Measurements from ENCODE around the gene IL21R. TPM values are rescaled to one million over a fixed set of nuclear protein-coding genes. Genes with fewer than 3 reads are reported as not detected.
"Not testable (repeated sequence)": the region's sequence is repeated elsewhere in the genome, so short reads cannot be mapped to it uniquely, and the experiment has no call there.

The IL21R gene
- total RNA-seq, 1 experiment from 2014 or later, result not detected

DNA sequence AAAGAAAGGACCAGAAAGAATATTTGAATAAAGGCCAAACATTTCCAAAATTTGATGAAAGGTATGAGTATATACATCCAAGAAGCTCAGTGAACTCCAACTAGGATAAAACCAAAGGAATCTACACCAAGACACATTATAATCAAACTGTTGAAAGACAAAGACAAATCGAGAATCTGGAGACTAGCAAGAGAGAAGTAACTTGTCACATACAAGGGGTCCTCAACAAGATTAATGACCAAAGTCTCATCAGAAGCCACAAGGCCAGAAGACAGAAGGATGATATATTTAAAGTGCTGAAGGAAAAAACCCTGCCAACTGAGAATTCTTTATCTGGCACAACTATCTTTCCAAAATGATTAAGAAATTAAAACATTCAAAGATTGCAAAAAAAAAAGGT, 9.3 kb upstream of the IL21R start:
- H3K27me3 Mint-ChIP-seq (ENCODE audit: unreplicated experiment), result peaks cover 81% of the 10 kb centered on the region
- H3K27ac Mint-ChIP-seq (ENCODE audit: unreplicated experiment), result no peak overlapping the region
- no peaks in the 10 kb centered on the region for H3K36me3 Mint-ChIP-seq (ENCODE audit: insufficient read depth, unreplicated experiment)
- no peak for DNase-seq
- CTCF ChIA-PET, result no interaction called here
- H3K4me3 Mint-ChIP-seq (ENCODE audit: low read depth, unreplicated experiment), result no peak overlapping the region
- no peaks in the 10 kb centered on the region for H3K4me1 Mint-ChIP-seq (ENCODE audit: low read depth, unreplicated experiment)
- TF ChIP-seq, protein P1, sequence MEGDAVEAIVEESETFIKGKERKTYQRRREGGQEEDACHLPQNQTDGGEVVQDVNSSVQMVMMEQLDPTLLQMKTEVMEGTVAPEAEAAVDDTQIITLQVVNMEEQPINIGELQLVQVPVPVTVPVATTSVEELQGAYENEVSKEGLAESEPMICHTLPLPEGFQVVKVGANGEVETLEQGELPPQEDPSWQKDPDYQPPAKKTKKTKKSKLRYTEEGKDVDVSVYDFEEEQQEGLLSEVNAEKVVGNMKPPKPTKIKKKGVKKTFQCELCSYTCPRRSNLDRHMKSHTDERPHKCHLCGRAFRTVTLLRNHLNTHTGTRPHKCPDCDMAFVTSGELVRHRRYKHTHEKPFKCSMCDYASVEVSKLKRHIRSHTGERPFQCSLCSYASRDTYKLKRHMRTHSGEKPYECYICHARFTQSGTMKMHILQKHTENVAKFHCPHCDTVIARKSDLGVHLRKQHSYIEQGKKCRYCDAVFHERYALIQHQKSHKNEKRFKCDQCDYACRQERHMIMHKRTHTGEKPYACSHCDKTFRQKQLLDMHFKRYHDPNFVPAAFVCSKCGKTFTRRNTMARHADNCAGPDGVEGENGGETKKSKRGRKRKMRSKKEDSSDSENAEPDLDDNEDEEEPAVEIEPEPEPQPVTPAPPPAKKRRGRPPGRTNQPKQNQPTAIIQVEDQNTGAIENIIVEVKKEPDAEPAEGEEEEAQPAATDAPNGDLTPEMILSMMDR (IDR thresholded peaks at IDR 0.05; ENCODE audit: unreplicated experiment), result no peak
- peaks cover 13% of the 10 kb centered on the region for H3K9me3 Mint-ChIP-seq (ENCODE audit: low read depth, unreplicated experiment)
- intact Hi-C loops (cut with micrococcal nuclease; ENCODE audit: unreplicated experiment), result no loop called here
- BruUV-seq (replicated peaks), result no TSS peak

DNA sequence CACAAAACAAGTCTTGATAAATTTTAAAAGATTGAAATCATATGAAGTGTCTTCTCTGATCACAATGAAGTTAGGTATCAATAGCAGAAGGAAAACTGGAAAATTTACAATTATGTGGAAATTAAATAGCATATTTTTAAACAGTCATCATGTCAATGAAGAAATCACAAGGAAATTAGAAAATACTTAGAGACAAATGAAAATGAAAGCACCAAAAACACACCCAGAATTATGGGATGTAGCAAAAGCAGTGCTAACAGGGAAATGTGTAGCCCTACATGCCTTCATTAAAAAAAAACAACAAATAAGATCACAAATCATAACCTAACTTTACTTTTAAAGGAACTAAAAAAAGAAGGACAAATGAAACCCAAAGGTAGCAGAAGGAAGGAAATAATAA, 7.5 kb upstream of the IL21R start:
- no peak overlapping the region for H3K4me3 Mint-ChIP-seq (ENCODE audit: low read depth, unreplicated experiment)
- H3K36me3 Mint-ChIP-seq (ENCODE audit: insufficient read depth, unreplicated experiment), result no peaks in the 10 kb centered on the region
- no peak overlapping the region for H3K27ac Mint-ChIP-seq (ENCODE audit: unreplicated experiment)
- no peak for DNase-seq
- no TSS peak for BruUV-seq (replicated peaks)
- CTCF ChIA-PET, result no interaction called here
- TF ChIP-seq, protein P1 (IDR thresholded peaks at IDR 0.05; ENCODE audit: unreplicated experiment), result no peak
- peaks cover 72% of the 10 kb centered on the region for H3K27me3 Mint-ChIP-seq (ENCODE audit: unreplicated experiment)
- no peaks in the 10 kb centered on the region for H3K4me1 Mint-ChIP-seq (ENCODE audit: low read depth, unreplicated experiment)
- intact Hi-C loops (cut with micrococcal nuclease; ENCODE audit: unreplicated experiment), result no loop called here
- peaks cover 10% of the 10 kb centered on the region for H3K9me3 Mint-ChIP-seq (ENCODE audit: low read depth, unreplicated experiment)

DNA sequence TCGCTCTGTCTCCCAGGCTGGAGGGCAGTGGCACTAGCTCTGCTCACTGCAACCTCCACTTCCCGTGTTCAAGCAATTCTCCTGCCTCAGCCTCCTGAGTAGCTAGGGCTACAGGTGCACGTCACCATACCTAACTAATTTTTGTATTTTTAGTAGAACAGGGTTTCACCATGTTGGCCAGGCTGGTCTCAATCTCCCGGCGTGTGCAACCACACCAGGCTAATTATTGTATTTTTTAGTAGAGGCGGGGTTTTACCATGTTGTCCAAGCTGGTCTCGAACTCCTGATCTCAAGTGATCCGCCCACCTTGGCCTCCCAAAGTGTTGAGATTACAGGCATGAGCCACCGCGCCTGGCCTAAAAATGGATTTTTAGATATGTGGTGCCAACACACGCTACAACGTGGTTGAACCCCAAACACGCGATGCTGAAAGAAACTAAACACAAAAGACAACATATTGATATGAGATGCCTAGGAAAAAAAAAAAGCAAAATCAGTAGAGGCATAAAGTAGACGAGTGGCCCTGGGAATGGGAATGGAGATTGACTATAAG, 3.6 kb upstream of the IL21R start:
- intact Hi-C loops (cut with micrococcal nuclease; ENCODE audit: unreplicated experiment), result not testable (repeated sequence)

DNA sequence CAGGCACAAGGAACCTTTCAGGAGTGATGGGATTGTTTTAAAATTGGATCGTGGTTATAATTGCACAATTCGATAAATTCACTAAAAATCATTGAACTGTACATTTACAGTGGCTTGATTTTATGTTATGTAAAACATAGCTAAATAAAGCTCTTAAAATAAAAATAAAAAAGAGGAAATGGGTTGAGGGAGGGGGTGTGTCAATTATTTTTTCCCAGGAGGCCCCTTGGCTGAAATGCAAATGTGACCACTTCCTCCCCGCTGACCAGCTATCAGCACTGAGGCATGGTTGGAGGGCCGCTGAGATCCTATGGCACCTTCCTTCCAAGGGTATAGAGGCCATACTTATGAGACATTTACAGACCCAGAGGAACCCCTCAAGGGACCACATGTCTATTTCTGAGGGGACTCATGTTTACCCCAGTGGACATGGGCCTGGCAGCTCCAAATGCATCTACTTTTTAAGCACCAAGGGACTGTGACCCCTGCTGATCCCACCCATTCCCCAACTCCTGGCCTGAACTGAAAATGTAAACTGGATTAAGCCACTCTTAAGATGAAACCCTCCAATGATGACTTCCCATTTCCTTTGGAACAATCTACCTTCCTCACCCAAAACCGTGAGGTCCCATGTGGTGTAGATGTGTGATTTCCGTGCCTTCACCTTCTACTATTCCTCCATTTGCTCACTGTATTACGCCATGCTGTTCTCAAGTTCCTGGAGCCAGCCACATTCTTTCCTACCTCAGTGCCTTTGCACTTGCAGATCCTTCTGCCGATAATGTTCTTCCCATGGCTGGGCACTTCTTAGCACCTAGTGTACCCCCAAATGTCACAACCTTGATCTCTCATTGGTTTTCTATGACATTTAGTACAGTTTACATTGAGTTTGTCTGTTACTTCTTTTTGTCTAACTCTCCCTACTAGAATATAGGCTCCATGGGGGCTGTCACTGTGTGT, 2.8 kb upstream of the IL21R start:
- Mint-ChIP-seq H3K4me3 (ENCODE audit: low read depth, unreplicated experiment) (no peak overlapping the region), H3K4me1 (ENCODE audit: low read depth, unreplicated experiment) (peaks cover 9% of the 10 kb centered on the region), H3K27me3 (ENCODE audit: unreplicated experiment) (peaks cover 76% of the 10 kb centered on the region), H3K36me3 (ENCODE audit: insufficient read depth, unreplicated experiment) (no peaks in the 10 kb centered on the region), H3K27ac (ENCODE audit: unreplicated experiment) (no peak overlapping the region), H3K9me3 (ENCODE audit: low read depth, unreplicated experiment) (peaks cover 9% of the 10 kb centered on the region)
- intact Hi-C loops (cut with micrococcal nuclease; ENCODE audit: unreplicated experiment), result no loop called here
- CTCF ChIA-PET, result no interaction called here
- DNase-seq, result no peak
- TF ChIP-seq, protein P1 (IDR thresholded peaks at IDR 0.05; ENCODE audit: unreplicated experiment), result no peak
- BruUV-seq (replicated peaks), result no TSS peak

More for the DNA sequence above, 3.6 kb upstream of the IL21R start:
- BruUV-seq (replicated peaks); H3K4me1 Mint-ChIP-seq (ENCODE audit: low read depth, unreplicated experiment); H3K4me3 Mint-ChIP-seq (ENCODE audit: low read depth, unreplicated experiment); DNase-seq; H3K9me3 Mint-ChIP-seq (ENCODE audit: low read depth, unreplicated experiment); CTCF ChIA-PET; H3K27ac Mint-ChIP-seq (ENCODE audit: unreplicated experiment); H3K36me3 Mint-ChIP-seq (ENCODE audit: insufficient read depth, unreplicated experiment): not testable (repeated sequence)
- H3K27me3 Mint-ChIP-seq (ENCODE audit: unreplicated experiment), result peaks cover 76% of the 10 kb centered on the region

DNA sequence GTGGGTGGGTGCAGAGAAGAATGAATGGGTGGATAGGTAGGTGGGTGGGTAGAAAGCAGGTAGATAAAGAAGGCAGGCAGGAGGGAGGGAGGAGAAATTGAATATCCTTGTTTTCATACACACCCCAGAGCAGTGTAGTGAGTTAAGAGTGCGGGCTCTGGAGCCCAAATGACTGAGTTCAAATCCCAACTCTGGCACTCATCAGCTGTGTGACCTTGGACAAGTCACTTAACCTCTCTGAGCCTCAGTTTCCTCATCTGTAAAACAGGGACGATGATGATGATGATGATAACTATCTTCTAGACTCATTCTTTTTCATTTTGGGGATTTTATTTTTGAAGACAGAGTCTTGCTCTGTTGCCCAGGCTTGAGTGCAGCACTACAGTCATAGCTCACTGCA, 2.0 kb upstream of the IL21R start:
- Mint-ChIP-seq H3K9me3 (ENCODE audit: low read depth, unreplicated experiment) (peaks cover 6% of the 10 kb centered on the region), H3K4me1 (ENCODE audit: low read depth, unreplicated experiment) (peaks cover 9% of the 10 kb centered on the region), H3K27ac (ENCODE audit: unreplicated experiment) (no peak overlapping the region), H3K36me3 (ENCODE audit: insufficient read depth, unreplicated experiment) (no peaks in the 10 kb centered on the region), H3K4me3 (ENCODE audit: low read depth, unreplicated experiment) (no peak overlapping the region), H3K27me3 (ENCODE audit: unreplicated experiment) (peaks cover 77% of the 10 kb centered on the region)
- no peak for DNase-seq
- TF ChIP-seq, protein P1 (IDR thresholded peaks at IDR 0.05; ENCODE audit: unreplicated experiment), result no peak
- CTCF ChIA-PET, result no interaction called here
- intact Hi-C loops (cut with micrococcal nuclease; ENCODE audit: unreplicated experiment), result no loop called here
- no TSS peak for BruUV-seq (replicated peaks)

Measured in Calu3 (cell line).